ENCODE results near the gene TXNDC8.

DNA sequence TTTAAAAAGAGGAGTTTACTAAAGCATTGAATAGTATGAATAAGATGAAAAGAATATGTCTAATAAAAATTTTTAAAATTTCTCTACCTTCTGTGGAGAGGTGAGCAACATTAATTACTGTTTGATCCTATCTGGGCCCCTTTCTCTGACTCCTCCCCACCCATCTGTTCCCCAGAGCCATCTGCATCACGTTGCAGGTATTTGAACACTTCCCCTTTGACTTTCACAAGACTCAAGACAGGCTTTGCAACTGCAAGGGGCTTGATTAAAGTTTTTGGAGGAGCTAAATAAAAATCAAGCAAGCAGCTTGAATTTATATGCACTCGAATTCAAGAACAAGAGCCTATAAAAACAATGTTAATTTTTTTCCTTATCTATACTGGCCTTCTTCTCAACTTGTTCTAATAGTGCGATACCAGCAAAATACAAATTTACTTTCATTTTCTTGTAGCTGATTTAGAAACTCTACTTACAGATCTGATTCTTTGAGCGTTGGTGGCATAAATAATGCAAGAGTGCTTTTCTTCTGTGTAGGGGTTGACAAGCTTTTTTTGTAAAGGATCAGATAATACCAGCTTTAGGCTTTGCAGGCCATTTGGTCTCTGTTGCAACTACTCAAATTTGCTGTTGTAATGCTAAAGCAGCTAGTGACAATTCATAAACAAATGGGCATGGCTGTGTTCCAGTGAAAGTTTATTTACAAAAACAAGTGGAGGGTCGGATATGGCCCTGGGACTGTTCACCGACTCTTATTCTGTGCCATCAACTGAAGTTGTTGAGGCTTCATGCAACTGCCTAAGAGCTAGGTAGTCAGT is 21.2 kb downstream of the TXNDC8 start:
- TF ChIP-seq CTCF (conservative IDR thresholded peaks at IDR 0.05; ENCODE audit: low read depth, low read length) (no peak), EZH2 (IDR thresholded peaks at IDR 0.05; ENCODE audit: low read length, unreplicated experiment) (no peak)

Data from PC-3 (cell line).